Mesenteric fat pad (tissue), 1 donor: ENCODE data around the gene TNS3. TPM values are rescaled to one million over a fixed set of nuclear protein-coding genes. Genes with fewer than 3 reads are reported as not detected.
"Not testable (repeated sequence)": the region's sequence is repeated elsewhere in the genome, so short reads cannot be mapped to it uniquely, and the experiment has no call there.

Source experiments
- DNase-seq: peaks from one replicate; pipeline ENCODE4 v3.0.0-alpha.2; 2020; ENCODE audit warnings: low spot score
- total RNA-seq: library from RNA; stranded (reverse); fragmentation: NEBNext Ultra II Directional; extraction: Animal tissue kit (Norgen Biotek cat#: 25700); gene quantifications from one replicate; pipeline ENCODE4 v1.2.1, GENCODE V29; 2021
- donor health status: DM: yes; HTN: yes; CAD: no.

TNS3 gene
- total RNA-seq, 1 donor from 2014 or later: 152 TPM

DNA sequence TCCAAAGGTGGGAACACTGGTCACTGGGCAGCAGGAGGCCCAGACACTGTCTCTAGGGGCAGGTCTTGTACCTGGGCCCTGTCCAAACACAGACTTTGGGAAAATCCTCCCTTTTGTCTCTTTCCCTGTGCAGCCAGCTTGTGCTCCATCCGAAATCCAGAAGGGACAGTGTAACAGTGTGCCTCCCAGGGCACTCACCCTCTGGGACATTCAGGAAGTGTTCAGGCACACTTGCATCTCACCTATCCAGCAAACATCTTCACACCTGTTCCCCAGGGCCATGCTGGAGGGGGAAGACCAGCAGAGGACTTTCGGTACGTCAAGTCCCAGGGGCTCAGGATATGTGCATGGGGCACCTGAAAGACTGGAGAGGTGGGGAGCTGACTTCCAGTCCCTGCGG is 38.9 kb downstream of the TNS3 start:
- no peak for DNase-seq

GRCh38 chr7:47542051-47542450 is 39.9 kb downstream of the TNS3 start:
- DNase-seq: no peak

- not testable (repeated sequence) for DNase-seq
These were observed 40.4 kb downstream of the TNS3 start for GRCh38 chr7:47541485-47541884.

DNA sequence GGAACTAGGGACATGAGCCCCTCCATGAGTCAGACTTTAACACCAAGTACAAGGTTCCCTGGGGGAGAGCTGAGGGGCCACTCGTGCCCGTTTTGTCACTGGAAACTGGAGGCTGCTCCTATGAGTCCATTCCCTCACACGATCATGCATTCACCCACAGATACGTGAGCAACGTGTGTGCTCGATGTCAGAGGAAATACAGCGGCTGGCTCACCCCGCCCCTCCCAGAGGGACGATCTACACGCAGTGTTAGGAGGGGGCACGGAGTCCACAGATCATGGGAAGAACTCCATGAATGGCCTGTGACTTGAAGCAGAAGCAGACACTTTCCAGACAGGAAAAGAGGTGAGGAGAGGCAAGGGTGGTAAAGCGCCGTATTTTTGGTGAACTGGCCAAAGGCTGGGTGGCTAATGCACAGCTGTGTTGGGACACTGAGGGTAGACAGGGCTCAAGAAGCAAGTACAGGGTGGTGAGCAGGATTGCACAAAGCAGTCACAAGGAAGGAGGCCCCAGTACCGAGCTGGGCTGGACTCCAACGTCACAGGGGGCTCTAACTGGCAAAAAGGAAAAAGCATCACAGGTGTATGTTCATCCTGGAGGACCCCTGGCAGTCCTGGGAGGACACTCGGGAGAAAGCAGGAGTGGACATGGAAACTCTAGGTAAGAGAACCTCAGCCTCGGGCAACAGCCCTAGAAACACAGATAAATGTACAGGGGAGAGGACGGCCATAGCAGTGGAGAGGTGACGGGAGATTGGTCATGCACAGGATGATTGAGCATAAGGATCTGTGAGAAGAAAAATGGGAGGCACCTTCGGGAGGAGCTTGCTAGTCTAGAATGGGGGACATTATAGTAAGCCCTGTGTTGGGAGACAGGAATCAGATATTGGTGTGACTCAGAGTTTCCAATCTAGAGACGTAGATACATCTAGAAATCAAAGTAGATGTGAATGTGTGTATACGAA is 41.2 kb downstream of the TNS3 start:
- no peak for DNase-seq

- DNase-seq: no peak
These were observed 41.9 kb downstream of the TNS3 start for GRCh38 chr7:47540053-47540386.

- DNase-seq: no peak
These were observed 42.4 kb downstream of the TNS3 start for GRCh38 chr7:47539398-47540052.

GRCh38 chr7:47538846-47539311 is 43.0 kb downstream of the TNS3 start:
- DNase-seq: no peak

DNA sequence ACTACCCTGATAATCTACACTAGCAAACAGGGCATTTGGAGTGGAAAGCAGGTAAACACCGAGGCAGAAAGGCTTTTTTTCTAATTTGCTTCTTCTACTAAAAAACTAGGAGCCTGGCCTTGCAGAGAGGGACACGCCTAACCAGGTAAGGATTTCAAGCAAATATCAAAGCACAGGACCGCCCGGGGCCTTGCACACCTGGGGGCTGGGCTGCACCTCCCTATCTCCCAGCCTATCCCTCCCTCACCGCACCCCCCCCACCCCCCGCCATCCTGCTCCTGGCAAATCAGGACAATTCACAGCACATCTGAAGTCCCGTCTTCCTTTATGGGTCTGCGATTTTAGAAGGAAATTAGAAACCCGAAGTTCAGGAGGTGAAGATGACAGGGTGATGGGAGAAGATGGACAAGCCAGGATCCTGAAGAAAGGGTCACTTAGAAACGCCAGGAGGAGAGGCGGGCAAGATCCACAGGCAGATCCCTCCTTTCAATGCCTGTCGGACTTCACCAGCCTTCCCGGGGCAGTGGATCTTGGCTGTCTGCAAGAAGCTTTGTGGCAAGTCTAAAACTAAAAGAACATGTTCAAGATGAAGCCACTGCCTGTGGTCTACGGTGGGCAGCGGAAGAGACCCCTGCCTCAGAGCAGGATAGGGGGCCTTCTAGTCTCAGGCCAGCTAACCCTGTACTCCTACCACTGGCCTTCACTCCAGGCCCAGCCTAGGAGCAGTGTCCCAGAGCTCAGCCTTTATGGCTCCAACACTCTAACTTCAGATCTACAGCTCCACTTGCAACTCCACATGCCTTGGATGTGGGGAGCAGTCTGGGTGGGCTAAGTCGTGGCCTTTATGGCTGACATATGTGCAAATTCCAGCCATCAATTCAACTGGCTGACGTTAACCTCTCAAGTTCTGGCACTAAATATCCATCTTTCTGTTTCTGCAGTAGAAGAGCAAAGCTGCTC is 43.9 kb downstream of the TNS3 start:
- DNase-seq: no peak

GRCh38 chr7:47536661-47537611 is 45.0 kb downstream of the TNS3 start:
- no peak for DNase-seq

GRCh38 chr7:47535704-47536628 is 45.9 kb downstream of the TNS3 start:
- DNase-seq: no peak

GRCh38 chr7:47535035-47535703 is 46.7 kb downstream of the TNS3 start:
- DNase-seq: no peak

DNA sequence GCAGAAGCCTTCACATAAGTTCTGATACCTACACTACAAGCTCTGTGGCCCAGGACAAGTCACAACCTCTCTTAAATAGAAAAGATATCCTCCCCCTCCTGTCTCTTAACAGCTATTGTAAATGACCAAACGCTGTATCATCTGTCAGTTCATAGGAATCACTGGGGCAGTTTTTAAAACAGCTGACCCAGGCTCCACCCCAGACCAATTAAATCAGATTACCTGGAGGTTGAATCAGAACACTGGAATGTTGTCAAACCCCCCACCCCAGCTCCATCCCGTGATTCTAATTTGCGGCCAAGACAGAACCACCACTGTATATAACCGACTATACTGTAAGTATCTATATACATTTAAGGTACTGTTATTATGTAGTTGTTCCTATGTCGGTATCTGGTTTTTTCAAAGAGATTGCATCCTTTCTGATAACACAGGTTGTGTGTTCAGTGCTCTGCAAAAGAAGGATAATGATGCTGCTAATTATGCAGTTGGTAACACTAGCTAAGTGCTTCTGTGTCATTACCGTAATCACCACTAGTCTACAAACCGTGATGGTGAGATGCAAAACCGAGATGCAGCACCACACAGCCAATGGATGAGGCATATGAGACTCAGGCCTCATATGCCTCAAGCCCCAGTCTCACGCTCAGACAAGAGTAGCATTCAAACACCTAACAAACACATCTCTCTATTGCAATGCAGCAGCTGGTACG is 47.4 kb downstream of the TNS3 start:
- DNase-seq: no peak

- DNase-seq: no peak
These were observed 50.1 kb downstream of the TNS3 start for GRCh38 chr7:47531584-47532492.

GRCh38 chr7:47529826-47530555 is 51.9 kb downstream of the TNS3 start:
- DNase-seq: no peak

GRCh38 chr7:47529405-47529804 is 52.5 kb downstream of the TNS3 start:
- DNase-seq: no peak

GRCh38 chr7:47528471-47528870 is 53.4 kb downstream of the TNS3 start:
- DNase-seq: no peak
